ENCODE results near the gene GANC.
"Not testable (repeated sequence)": the region's sequence is repeated elsewhere in the genome, so short reads cannot be mapped to it uniquely, and the experiment has no call there.

Gene GANC

DNA sequence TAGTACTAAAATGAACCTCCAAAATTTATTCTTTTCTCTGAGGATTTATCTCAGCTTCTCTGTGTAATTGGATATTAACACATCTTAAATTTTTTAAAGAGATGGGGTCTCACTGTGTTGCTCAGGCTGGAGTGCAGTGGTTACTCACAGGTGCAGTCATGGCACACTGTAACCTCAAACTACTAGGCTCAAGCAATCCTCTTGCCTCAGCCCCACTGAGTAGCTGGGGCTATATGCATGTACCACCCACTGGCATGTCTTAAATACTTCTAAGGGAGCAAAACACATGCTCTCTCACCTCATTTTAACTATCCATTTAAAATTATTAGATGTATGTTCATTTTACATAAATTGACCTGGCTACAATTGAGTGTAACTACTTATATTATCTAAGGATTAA lies 11.6 kb downstream of the GANC start:
- DNase-seq (ENCODE audit: low spot score) = no peak

DNA sequence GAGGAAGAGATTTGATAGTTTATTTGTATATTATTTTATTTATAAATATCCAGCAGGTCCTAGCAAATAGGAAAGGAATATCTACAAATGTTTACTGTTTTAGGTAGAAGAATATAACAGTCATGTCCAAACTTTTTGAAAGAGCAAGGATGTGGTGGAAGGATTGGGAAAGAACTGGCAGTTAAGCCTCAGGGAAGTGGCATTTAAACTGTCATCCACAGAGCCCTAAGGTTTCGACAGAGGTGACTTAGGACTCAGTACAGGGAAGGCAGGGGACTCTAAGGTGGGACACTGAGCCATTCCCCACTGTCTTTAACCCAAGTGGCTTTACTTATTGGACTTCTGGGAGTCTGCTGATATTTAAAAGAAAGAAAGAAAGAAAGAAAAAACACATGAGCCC lies 12.0 kb downstream of the GANC start:
- DNase-seq (ENCODE audit: low spot score) = no peak

DNA sequence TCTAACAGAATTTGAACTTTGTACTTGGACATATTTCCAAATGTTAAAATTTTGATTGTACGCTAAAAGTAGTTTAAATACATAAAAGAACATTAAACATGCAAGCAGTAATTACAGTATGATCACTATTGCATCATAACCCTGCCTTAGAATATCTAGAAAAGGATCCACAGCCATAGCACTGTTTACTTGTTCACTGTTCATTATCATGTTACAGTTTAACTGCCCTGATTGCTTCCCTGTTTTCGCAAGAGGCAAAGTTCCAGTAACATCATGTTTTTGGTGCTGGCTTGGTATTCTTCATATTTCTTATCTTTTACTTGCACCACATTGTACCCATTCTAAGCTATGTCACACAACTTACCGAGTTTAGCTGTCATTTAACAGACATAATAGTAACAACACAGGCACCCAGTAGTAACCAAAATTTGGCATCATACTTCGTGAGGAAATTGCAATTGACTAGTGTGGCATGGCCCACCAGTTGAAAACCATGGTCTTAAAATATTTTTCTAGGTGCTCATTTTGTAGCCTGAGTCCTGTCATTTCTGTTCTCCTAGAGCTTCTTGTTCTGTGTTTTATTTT lies 13.5 kb downstream of the GANC start:
- no peak for DNase-seq (ENCODE audit: low spot score)

DNA sequence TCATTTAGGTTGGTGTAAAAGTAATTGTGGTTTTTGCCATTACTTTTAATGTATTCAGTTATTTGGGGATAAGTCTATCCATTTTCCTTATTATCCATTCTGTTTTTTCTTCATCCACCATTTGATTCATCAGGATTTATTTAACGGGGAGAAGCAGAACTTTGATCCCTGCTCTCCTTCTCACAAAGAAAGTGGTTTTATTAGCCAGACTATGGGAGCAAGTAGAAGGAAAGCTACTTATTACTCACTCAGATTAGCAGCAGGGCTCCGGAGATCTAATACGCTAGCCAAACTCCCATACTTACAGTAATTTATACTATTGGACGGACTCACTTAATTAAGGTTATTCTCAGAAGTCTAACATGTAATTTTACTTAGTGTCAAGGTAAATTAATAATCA lies 14.9 kb downstream of the GANC start:
- no peak for DNase-seq (ENCODE audit: low spot score)

DNA sequence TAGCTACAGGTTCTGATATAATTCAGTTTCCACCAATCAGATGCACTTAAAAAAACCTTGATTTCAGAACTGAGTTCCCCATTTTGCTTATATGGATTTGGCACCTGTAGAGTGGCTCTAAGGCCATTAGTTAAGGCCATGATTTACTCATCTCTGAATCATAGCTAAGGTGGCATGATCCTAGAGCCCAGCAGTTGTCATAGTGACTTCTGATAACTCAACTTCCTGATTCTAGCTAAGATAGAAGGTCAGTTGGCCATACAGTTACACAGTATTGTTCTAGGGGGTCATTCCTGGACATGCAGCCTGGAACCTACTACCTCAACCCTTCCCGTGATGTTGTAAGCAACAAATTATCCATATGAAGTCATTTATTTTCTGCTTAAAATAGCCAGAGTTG lies 16.2 kb downstream of the GANC start:
- no peak for DNase-seq (ENCODE audit: low spot score)

DNA sequence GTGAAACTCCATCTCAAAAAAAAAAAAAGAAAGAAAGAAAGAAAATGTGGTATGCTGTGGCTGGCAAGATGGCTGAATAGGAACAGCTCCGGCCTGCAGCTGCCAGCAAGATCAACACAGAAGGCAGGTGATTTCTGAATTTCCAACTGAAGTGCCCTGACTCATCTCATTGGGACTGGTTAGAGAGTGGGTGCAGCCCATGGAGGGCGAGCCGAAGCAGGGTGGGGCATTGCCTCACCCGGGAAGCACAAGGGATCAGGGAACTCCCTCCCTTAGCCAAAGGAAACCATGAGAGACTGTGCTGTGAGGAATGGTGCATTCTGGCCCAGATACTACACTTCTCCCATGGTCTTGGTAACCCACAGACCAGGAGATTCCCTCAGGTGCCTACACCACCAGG lies 28.0 kb downstream of the GANC start:
- DNase-seq (ENCODE audit: low spot score) = peak; percentile 9

DNA sequence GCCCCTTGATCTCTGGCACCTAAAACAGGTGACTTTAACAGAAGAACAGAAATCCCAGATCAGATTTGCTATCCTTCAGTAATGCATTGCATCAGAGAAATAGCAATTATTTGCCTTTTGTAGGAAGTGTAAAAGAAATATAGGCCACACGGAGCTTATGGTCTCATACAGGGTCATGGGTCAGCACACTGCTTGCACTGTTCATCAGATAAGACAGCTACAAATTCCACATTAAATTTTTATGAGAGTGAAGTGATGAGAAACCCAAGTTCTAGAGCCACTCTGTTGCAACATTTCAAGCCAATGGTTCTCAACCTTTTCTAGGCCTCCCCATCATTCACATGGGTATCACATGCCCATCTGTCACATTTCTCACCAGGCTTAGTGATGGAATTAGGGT lies 33.7 kb downstream of the GANC start:
- DNase-seq (ENCODE audit: low spot score) = no peak

DNA sequence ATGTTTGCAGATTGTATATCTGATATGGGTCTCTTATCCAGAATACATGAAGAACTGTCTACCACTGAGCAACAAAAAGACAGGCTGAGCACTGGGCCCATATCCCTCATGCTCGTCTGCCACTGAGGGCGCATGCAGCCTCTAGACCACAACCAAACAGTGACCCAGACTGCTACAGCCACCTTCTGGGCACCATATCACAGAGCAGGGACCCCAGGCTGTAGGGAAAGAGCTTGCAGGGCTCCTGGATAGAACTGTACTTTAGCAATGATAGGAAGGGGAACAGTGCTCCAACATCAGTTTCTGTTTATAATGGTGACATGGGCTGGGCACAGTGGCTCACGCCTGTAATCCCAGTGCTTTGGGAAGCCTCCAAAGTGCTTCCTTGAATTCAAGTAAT lies 40.5 kb downstream of the GANC start:
- no peak for DNase-seq (ENCODE audit: low spot score)

DNA sequence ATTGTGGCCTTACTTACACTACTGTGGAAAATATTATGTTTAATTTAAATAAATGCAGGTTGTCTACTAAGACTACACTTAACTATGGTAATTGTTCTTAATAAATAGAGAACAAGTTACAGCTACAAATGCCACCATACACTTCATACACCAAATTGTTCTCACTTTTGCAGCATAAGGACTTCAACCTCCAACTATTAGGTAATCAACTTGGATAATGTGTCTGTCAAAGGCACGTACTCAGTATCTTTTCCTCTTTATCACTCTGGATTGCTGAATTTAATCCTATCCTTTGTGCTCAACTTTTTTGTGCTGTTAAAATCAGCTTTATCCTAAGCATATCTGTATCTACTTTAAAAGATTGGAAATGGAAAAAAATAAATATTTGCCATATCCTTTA lies 41.8 kb downstream of the GANC start:
- DNase-seq (ENCODE audit: low spot score) = no peak

DNA sequence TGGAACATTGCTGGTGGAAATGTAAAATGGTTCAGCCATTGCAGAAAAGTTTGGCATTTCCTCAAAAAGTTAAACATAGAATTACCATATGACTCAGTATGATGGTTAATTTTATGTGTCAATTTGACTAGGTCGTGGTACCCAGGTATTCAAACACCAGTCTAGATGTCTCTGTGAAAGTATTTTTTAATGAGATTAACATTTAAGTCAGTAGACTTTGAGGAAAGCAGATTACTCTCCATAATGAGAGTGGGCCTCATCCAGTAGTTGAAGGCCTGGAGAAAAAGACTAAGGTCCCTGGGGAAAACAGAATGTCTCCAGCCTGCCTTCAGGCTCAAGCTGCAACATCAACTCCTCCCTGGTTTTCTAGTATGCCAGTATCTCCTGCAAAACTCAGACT lies 42.5 kb downstream of the GANC start:
- no peak for DNase-seq (ENCODE audit: low spot score)

DNA sequence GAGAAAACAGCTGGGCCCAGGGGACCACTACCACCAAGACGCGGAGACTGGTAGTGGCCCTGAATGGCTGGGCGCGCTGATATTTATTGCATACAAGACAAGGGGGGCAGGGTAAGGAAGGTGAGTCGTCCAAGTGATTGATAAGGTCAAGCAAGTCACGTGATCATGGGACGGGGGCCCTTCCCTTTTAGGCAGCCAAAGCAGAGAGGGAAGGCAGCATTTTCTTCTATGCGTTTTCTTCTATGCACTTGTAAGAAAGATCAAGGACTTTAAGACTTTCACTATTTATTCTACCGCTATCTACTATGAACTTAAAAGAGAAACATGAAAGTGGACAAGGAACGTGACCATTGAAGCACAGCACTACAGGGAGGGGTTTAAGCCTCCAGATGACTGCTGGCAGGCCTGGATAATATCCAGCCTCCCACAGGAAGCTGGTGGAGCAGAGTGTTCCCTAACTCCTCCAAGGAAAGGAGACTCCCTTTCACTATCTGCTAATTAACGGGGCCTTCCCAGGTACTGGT lies 43.3 kb downstream of the GANC start:
- not testable (repeated sequence) for DNase-seq (ENCODE audit: low spot score)

DNA sequence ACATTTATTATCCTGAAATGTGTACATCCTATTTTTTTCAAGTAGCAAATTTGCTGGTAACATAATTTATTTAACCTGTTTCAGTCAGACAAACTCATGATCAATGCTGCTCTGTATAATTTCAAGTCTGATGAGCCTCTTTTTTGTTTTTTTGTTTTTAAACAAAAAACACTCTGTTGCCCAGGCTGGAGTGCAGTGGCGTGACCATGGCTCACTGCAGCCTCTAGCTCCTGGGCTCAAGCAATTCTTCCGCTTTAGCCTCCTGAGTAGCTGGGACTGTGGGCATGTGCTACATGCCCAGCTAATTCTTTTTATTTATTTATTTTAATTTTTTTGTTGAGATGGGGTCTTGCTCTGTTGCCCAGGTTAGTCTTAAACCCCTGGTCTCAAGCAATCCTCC lies 46.2 kb downstream of the GANC start:
- DNase-seq (ENCODE audit: low spot score) = no peak

DNA sequence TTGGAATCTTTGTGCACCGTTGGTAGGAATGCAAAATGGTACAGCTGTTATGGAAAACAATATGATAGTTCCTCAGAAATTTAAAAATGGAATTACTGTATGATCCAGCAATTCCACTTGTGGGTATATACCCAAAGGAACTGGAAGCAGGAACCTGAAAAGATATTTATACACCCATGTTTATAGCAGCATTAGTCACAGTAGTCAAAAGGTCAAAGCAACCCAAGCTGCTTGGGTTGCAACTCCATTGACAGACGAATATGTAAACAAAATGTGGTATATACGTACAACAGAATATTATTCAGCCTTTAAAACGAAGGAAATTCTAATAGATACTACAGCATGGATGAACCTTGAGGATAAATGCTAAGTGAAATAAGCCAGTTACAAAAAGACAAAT lies 51.3 kb downstream of the GANC start:
- no peak for DNase-seq (ENCODE audit: low spot score)

DNA sequence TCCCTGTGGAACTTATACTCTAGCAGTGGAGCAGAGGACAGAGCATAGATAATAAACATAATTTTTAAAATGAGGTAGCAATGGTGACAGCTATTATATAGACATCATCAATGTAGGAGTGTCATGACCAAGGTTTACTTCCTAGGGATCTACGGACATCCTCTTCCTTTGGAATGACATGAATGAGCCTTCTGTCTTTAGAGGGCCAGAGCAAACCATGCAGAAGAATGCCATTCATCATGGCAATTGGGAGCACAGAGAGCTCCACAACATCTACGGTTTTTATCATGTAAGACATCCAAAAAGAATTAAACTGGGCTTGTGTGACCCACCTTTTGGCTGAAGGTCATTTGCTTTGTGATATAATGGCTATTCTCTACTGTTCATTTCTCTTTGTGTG lies 56.2 kb downstream of the GANC start:
- no peak for DNase-seq (ENCODE audit: low spot score)

DNA sequence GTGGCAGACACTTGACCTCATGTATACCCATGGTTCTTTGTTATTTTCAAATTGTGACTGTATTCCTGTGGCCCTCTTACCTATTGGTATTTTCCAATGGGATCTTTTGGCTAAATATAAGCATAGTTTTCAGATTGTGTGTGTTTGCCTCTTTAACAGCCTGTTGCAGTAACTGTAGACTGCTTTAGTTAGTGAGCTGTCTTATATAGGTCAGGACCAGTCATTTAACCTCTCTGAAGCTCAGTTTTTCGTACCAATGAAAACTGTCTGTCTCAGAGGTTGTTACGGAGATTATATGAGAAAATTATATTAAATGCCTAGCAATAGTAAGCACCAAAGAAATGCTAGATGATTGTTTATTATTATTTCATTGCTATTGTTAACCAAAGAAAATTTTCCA lies 57.0 kb downstream of the GANC start:
- DNase-seq (ENCODE audit: low spot score) = no peak

DNA sequence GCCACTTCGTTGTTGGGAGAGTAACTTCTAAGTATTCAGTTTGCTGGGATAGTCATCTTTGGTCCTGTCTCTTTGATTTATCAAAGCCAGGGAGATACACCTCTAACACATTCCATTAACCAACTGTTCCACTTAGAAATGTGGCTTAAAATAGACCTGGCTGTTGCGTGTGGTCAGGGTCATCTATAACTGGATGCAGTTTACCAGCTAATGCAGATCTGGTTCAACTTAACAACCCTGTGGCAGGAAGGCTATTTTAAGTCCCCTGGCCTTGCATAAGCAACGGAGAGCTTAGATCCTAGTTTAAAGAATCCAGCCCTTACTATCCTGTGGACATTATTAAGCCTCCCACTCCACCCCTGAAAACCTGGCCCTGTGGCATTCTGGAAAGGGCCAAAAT lies 58.2 kb downstream of the GANC start:
- DNase-seq (ENCODE audit: low spot score) = no peak

DNA sequence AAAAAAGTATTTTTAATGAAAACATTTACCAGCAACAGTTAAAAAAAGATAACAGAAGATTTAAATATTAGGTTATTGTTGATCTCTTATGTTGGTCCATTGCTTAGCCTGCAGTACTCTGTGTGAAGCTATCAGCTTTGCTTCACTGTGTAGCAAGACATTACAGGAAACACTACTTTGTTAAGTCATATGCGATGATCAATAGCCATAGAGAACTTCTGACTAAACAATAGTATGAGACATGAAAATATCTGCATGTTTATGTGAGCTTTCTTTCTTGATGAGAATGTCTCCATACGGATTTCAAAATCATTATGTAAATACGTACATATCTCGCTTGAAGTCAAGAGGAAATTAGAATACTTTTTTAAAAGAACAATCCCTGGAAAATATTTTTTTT lies 59.3 kb downstream of the GANC start:
- DNase-seq (ENCODE audit: low spot score) = no peak

DNA sequence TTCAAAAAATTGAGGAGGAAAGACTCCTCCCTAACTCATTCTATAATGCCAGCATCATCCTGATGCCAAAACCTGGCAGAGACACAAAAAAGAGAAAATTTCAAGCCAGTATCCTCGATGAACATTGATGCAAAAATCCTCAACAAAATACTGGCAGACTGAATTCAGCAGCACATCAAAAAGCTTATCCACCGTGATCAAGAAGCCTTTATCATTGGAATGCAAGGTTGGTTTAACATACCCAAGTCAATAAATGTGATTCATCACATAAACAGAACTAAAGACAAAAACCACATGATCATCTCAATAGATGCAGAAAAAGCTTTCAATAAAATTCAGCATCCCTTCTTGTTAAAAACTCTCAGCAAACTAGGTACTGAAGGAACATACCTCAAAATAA lies 62.1 kb downstream of the GANC start:
- DNase-seq (ENCODE audit: low spot score) = no peak

DNA sequence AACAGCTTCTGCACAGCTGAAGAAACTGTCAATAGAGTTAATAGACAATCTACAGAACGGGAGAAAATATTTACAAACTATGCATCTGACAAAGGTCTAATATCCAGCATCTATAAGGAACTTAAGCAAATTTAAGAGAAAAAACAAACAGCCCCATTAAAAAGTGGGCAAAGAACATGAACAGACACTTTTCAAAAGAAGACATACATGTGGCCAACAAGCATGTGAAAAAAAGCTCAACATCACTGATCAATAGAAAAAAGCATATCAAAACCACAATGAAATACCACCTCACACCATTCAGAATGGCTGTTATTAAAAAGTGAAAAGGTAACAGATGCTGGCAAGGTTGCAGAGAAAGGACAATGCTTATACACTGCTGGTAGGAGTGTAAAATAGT lies 63.6 kb downstream of the GANC start:
- DNase-seq (ENCODE audit: low spot score) = not testable (repeated sequence)

DNA sequence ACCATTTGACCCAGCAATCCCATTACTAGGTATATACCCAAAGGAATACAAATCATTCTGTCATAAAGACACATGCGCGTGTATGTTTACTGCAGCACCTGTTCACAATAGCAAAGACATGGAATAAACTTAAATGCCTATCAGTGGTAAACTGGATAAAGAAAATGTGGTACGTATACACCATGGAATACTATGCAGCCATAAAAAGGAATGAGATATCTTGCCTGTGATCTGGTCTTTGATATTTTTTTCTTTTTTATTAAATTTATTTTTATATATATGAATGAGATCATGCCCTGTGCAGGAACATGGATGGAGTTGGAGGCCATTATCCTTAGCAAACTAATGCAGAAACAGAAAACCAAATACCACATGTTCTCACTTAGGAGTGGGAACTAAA lies 64.1 kb downstream of the GANC start:
- DNase-seq (ENCODE audit: low spot score) = not testable (repeated sequence)

DNA sequence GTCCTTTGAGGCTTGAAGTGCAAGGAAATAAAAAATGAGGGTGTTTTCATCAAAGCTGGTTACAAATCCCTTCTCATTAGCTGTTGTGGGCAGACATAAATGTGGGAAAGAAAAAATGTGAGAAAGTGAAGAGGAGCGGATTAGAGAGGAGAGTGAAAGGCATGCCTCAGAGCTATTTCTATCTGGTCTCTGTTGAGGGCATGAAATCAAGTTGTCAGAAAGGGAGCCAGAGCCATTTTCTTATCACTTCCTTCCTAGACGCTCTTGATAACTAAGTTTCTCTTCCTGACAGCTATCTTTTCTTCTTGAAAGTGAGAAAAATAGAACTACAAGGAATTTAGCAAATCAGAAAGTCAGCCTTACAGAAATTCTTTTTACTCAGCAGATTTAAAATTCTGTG lies 65.5 kb downstream of the GANC start:
- DNase-seq (ENCODE audit: low spot score) = no peak

DNA sequence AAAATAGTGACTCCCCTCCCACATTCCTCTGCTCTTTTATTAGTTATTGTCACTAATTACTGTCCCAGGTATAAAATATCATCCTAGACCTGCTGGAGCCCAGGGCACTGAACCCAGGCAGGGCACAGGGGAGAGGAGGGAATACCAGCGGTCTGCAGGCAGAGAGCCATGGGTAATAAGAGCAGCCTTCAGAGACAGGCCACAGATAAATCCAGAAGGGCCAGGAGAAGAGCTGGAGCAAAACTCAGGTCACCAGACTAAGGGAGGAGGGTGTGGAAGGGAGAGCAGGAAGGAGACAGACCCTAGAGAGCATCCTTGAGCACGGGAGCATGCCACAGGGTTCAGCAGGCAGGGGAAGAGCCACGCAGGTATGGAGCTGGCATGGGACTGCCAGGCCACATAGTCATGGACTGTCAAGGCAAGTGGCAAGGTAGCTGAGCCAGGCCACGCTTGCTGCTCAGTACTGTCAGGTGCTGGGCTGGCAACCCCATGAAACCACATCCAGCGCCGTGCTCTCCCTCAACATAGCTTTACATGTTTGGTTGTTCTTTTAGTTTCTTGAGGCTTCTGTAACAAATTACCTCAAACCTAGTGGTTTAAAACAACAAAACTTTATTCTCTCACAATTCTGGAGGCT lies 70.7 kb downstream of the GANC start:
- DNase-seq (ENCODE audit: low spot score) = no peak

DNA sequence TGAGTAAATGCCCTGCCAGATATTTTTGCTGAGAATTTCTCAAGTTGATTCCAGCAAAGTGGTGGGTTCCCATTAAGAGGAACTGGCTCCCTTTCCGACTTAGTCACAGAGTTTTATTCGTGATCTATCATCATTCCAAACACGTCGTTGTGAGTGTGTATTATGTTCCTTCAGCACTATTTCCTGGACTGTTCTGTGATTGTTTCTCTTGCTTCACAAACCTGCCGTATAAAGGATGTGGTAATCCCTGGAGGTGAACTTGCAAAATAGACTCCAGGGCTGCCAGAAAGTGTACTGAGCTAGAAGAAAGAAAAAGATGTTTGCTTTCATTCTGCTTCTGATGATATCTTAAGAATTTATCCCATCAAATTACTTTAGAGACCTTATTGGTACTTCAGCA lies 71.8 kb downstream of the GANC start:
- DNase-seq (ENCODE audit: low spot score) = no peak

DNA sequence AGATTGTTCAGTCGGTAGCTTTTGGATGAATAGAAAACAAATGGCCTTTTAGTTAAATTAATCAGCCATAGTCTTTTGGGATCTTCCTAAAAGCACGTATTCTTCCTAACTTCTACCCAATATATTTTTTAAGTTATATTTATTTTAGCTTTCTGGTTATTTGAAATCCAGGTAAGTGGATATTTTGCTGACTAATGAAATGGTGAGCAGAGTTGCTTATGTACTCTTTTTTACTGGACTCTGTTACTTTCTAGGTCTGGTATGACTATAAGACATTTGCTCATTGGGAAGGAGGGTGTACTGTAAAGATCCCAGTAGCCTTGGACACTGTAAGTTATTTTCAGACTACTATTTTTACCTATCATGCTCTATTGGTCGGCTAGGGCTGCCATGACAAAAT lies 72.5 kb downstream of the GANC start:
- DNase-seq (ENCODE audit: low spot score) = no peak

Measured in SW480 (cell line).